ENCODE measurements around the gene PRM1.

- TF ChIP-seq EZH2 (IDR thresholded peaks at IDR 0.05; ENCODE audit: insufficient read depth, poor library complexity, severe bottlenecking) (no peak), EZH2phosphoT487 (IDR thresholded peaks at IDR 0.05; ENCODE audit: insufficient read depth, low read depth) (no peak)
Observed at GRCh38 chr16:11273721-11274324, 7.3 kb downstream of the PRM1 start.
